SK-N-SH treated with all-trans-retinoic acid at 6 μM for 48 hours (cell line): ENCODE data around the gene AHRR.

ENCODE experiments used
- BACH2 ChIP-seq: fragments of 250-450 bp; sonication (Bioruptor Pico); IDR thresholded peaks from 2 replicates; pipeline ENCODE4 v1.9.0; 2021; ENCODE audit warnings: mild to moderate bottlenecking, borderline replicate concordance
- ZNF565 ChIP-seq: fragments of 450-650 bp; formaldehyde crosslinking; conservative IDR thresholded peaks from 2 replicates; pipeline ENCODE4 v1.5.0; 2020; ENCODE audit warnings: low read depth, mild to moderate bottlenecking, moderate library complexity
- ZNF8 ChIP-seq: fragments of 450-650 bp; formaldehyde crosslinking; IDR thresholded peaks from 2 replicates; pipeline ENCODE4 v1.5.0; 2020; ENCODE audit warnings: mild to moderate bottlenecking, moderate library complexity

DNA sequence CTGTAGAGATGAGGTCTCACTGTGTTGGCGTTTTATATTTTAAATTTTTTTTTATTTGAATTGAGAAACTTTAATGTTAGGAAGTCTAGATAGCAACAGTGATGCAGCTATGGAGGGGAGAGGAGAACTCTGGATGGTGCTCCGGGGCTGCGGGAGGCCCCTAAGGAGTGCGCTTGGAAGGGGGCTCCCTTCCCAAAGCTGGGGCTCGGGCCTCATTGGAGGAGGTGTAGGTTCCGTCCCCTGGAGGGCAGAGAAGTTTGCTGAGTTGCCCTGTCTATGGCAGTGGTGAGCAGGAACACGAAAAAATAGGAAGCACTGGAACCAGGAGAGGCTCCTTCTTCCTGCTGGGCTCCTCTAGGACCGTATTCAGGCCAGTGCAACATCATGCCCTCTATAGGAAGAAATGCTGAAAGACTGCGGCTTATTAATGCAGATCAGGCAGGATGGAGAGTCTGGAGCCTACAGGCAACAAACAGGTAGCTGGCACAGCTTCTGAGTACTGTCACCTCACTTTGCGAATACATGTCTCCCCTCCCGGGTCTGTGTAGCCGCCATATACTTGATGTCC, 16.1 kb downstream of the AHRR start:
- no peak for TF ChIP-seq BACH2
- TF ChIP-seq ZNF8 = no peak
- no peak for TF ChIP-seq ZNF565 (CRISPR knock-in tag)
